Measurements from ENCODE around the gene NT5DC3. TPM values are rescaled to one million over a fixed set of nuclear protein-coding genes. Genes with fewer than 3 reads are reported as not detected.

NT5DC3 gene
- total RNA-seq, 1 donor from 2014 or later = 9.9 TPM

GRCh38 chr12:103802586-103802886, 38.5 kb downstream of the NT5DC3 start:
- no peak overlapping the region for H3K27ac ChIP-seq (ENCODE audit: low read depth, low read length)
- H3K9me3 ChIP-seq (ENCODE audit: control insufficient read depth in 3 of 3, low read length in 3 of 3) = no peaks in the 10 kb centered on the region
- no peak overlapping the region for H3K9ac ChIP-seq (ENCODE audit: low read depth in 1 of 3, low read length in 3 of 3)
- H3K27me3 ChIP-seq (ENCODE audit: control insufficient read depth in 3 of 3, insufficient read depth in 3 of 3, low read length in 3 of 3) = no peaks in the 10 kb centered on the region
- H3K36me3 ChIP-seq (ENCODE audit: control insufficient read depth in 3 of 3, insufficient read depth in 3 of 3, low read length in 3 of 3) = no peaks in the 10 kb centered on the region
- no peak overlapping the region for H3K4me3 ChIP-seq (ENCODE audit: low read length in 3 of 3)
- peaks cover 27 to 42% (median 28%) of the 10 kb centered on the region in 3 donors for H3K4me1 ChIP-seq (ENCODE audit: control insufficient read depth in 3 of 3, insufficient read depth in 3 of 3, low read length in 3 of 3)

DNA sequence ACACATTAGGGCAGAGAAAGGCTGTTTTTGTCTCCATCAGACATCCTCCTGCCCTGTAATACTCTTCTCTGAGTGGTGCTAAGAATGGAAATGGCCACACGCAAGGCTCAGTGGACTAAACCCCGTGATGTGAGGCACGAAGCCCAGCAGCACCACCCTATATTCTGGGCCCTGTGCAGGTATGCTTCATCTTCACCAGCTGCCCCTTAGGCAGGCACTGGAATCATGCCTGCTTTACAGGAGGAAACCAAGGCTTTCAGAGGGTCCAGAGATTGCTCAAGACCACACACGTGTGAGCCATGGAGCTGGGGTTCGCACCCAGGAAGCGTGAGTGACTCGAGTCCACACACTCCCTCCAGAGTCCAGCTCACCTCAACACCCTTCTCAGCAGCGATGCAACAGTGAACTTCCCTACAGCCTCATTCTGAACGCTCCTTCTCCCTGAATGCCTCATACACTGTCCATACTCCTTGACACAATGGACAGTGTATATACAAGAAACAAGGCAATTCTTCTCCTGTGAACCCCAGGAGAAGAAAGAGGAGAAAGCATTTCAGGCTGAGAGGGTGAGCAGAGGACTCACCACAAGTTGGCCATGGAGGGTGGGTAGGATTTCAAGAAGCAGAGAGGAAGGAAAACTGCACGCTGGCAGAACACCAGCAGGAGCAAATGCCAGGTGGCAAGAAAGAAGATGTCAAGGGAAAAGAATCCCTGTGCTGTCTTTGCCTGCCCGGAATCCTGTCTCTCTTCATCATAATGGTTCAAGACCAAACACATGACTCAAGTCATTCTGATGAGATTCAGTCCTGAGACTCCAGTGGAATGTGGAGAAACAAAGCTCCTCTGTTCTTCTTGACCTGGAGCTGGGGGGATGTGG, 39.1 kb downstream of the NT5DC3 start:
- no peak overlapping the region for H3K27ac ChIP-seq (ENCODE audit: low read depth, low read length)
- H3K9ac ChIP-seq (ENCODE audit: low read depth in 1 of 3, low read length in 3 of 3) = no peak overlapping the region
- no peak overlapping the region for H3K4me3 ChIP-seq (ENCODE audit: low read length in 3 of 3)
- H3K36me3 ChIP-seq (ENCODE audit: control insufficient read depth in 3 of 3, insufficient read depth in 3 of 3, low read length in 3 of 3) = peaks cover 0 to under 1% (median 0%) of the 10 kb centered on the region in 3 donors
- no peaks in the 10 kb centered on the region for H3K27me3 ChIP-seq (ENCODE audit: control insufficient read depth in 3 of 3, insufficient read depth in 3 of 3, low read length in 3 of 3)
- peaks cover 23 to 37% (median 27%) of the 10 kb centered on the region in 3 donors for H3K4me1 ChIP-seq (ENCODE audit: control insufficient read depth in 3 of 3, insufficient read depth in 3 of 3, low read length in 3 of 3)
- no peaks in the 10 kb centered on the region for H3K9me3 ChIP-seq (ENCODE audit: control insufficient read depth in 3 of 3, low read length in 3 of 3)

- Histone ChIP-seq H3K9me3 (ENCODE audit: control insufficient read depth in 3 of 3, low read length in 3 of 3) (no peaks in the 10 kb centered on the region), H3K27ac (ENCODE audit: low read depth, low read length) (peak overlapping the region; percentile 82), H3K36me3 (ENCODE audit: control insufficient read depth in 3 of 3, insufficient read depth in 3 of 3, low read length in 3 of 3) (peaks cover 0 to 8% (median 0%) of the 10 kb centered on the region in 3 donors), H3K4me3 (ENCODE audit: low read length in 3 of 3) (peak overlapping the region; percentile 38 to 60 (median 59)), H3K4me1 (ENCODE audit: control insufficient read depth in 3 of 3, insufficient read depth in 3 of 3, low read length in 3 of 3) (peaks cover 23 to 36% (median 25%) of the 10 kb centered on the region in 3 donors), H3K27me3 (ENCODE audit: control insufficient read depth in 3 of 3, insufficient read depth in 3 of 3, low read length in 3 of 3) (no peaks in the 10 kb centered on the region), H3K9ac (ENCODE audit: low read depth in 1 of 3, low read length in 3 of 3) (peak overlapping the region; percentile 12 to 78 (median 52))
Measured at GRCh38 chr12:103799857-103800771, 40.9 kb downstream of the NT5DC3 start.

GRCh38 chr12:103799504-103799856, 41.6 kb downstream of the NT5DC3 start:
- Histone ChIP-seq H3K36me3 (ENCODE audit: control insufficient read depth in 3 of 3, insufficient read depth in 3 of 3, low read length in 3 of 3) (peaks cover 0 to 8% (median 0%) of the 10 kb centered on the region in 3 donors), H3K27me3 (ENCODE audit: control insufficient read depth in 3 of 3, insufficient read depth in 3 of 3, low read length in 3 of 3) (no peaks in the 10 kb centered on the region), H3K4me1 (ENCODE audit: control insufficient read depth in 3 of 3, insufficient read depth in 3 of 3, low read length in 3 of 3) (peaks cover 23 to 36% (median 25%) of the 10 kb centered on the region in 3 donors), H3K27ac (ENCODE audit: low read depth, low read length) (peak overlapping the region; percentile 82), H3K4me3 (ENCODE audit: low read length in 3 of 3) (no peak overlapping the region), H3K9me3 (ENCODE audit: control insufficient read depth in 3 of 3, low read length in 3 of 3) (no peaks in the 10 kb centered on the region), H3K9ac (ENCODE audit: low read depth in 1 of 3, low read length in 3 of 3) (no peak overlapping the region)

DNA sequence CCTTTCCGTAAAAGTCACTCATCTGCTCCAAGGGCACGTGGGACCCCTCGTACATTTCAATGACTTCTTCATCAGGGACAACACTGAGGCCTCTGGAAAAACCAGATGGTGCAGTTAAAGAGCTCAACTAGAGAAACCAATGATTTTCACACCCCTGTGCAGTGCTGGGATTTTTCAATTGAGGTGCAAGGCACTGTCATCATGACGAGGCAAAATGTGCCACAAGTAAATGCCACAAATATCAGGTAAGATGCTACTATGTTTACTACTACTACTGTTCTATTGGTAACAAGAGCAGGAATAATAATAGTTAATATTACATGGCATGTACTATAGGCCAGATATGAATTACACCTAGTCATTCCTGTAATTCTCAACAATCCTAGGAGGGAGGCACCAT, 42.4 kb downstream of the NT5DC3 start:
- Histone ChIP-seq H3K9ac (ENCODE audit: low read depth in 1 of 3, low read length in 3 of 3) (no peak overlapping the region), H3K27me3 (ENCODE audit: control insufficient read depth in 3 of 3, insufficient read depth in 3 of 3, low read length in 3 of 3) (no peaks in the 10 kb centered on the region), H3K4me3 (ENCODE audit: low read length in 3 of 3) (no peak overlapping the region), H3K9me3 (ENCODE audit: control insufficient read depth in 3 of 3, low read length in 3 of 3) (no peaks in the 10 kb centered on the region), H3K4me1 (ENCODE audit: control insufficient read depth in 3 of 3, insufficient read depth in 3 of 3, low read length in 3 of 3) (peaks cover 23 to 36% (median 25%) of the 10 kb centered on the region in 3 donors), H3K27ac (ENCODE audit: low read depth, low read length) (no peak overlapping the region), H3K36me3 (ENCODE audit: control insufficient read depth in 3 of 3, insufficient read depth in 3 of 3, low read length in 3 of 3) (peaks cover 1 to 8% (median 2%) of the 10 kb centered on the region in 3 donors)

GRCh38 chr12:103794309-103795213, 46.5 kb downstream of the NT5DC3 start:
- Histone ChIP-seq H3K36me3 (ENCODE audit: control insufficient read depth in 3 of 3, insufficient read depth in 3 of 3, low read length in 3 of 3) (peaks cover 5 to 16% (median 13%) of the 10 kb centered on the region in 3 donors), H3K9me3 (ENCODE audit: control insufficient read depth in 3 of 3, low read length in 3 of 3) (no peaks in the 10 kb centered on the region), H3K4me3 (ENCODE audit: low read length in 3 of 3) (no peak overlapping the region), H3K4me1 (ENCODE audit: control insufficient read depth in 3 of 3, insufficient read depth in 3 of 3, low read length in 3 of 3) (peaks cover under 1 to 4% (median 4%) of the 10 kb centered on the region in 3 donors), H3K27me3 (ENCODE audit: control insufficient read depth in 3 of 3, insufficient read depth in 3 of 3, low read length in 3 of 3) (no peaks in the 10 kb centered on the region), H3K9ac (ENCODE audit: low read depth in 1 of 3, low read length in 3 of 3) (no peak overlapping the region), H3K27ac (ENCODE audit: low read depth, low read length) (no peak overlapping the region)

GRCh38 chr12:103793512-103794045, 47.5 kb downstream of the NT5DC3 start:
- no peak overlapping the region for H3K9ac ChIP-seq (ENCODE audit: low read depth in 1 of 3, low read length in 3 of 3)
- no peak overlapping the region for H3K27ac ChIP-seq (ENCODE audit: low read depth, low read length)
- H3K36me3 ChIP-seq (ENCODE audit: control insufficient read depth in 3 of 3, insufficient read depth in 3 of 3, low read length in 3 of 3) = peaks cover 5 to 16% (median 13%) of the 10 kb centered on the region in 3 donors
- H3K27me3 ChIP-seq (ENCODE audit: control insufficient read depth in 3 of 3, insufficient read depth in 3 of 3, low read length in 3 of 3) = no peaks in the 10 kb centered on the region
- H3K4me3 ChIP-seq (ENCODE audit: low read length in 3 of 3) = no peak overlapping the region
- H3K9me3 ChIP-seq (ENCODE audit: control insufficient read depth in 3 of 3, low read length in 3 of 3) = no peaks in the 10 kb centered on the region
- H3K4me1 ChIP-seq (ENCODE audit: control insufficient read depth in 3 of 3, insufficient read depth in 3 of 3, low read length in 3 of 3) = no peaks in the 10 kb centered on the region

DNA sequence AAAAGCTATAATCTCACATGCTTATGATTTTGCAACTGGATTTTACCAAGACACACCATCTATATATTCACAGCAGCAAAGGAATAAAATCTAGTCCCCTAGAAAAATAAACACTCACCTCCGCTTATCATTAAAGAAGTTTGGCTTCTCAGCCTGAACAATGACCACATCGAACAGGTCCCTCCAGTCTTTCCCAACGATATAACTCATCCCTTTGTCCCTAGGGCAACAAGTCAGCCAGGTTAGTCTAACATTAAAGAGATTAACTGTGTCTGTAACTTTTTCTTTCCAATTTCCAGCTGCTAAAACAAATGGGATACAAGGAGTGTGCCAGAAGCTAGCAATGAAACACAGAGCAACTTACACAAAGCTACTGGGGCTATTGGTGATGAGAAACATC, 48.0 kb downstream of the NT5DC3 start:
- H3K4me1 ChIP-seq (ENCODE audit: control insufficient read depth in 3 of 3, insufficient read depth in 3 of 3, low read length in 3 of 3) = no peaks in the 10 kb centered on the region
- H3K4me3 ChIP-seq (ENCODE audit: low read length in 3 of 3) = no peak overlapping the region
- H3K27ac ChIP-seq (ENCODE audit: low read depth, low read length) = no peak overlapping the region
- no peak overlapping the region for H3K9ac ChIP-seq (ENCODE audit: low read depth in 1 of 3, low read length in 3 of 3)
- H3K27me3 ChIP-seq (ENCODE audit: control insufficient read depth in 3 of 3, insufficient read depth in 3 of 3, low read length in 3 of 3) = no peaks in the 10 kb centered on the region
- no peaks in the 10 kb centered on the region for H3K9me3 ChIP-seq (ENCODE audit: control insufficient read depth in 3 of 3, low read length in 3 of 3)
- H3K36me3 ChIP-seq (ENCODE audit: control insufficient read depth in 3 of 3, insufficient read depth in 3 of 3, low read length in 3 of 3) = peaks cover 5 to 16% (median 13%) of the 10 kb centered on the region in 3 donors

GRCh38 chr12:103791350-103791920, 49.6 kb downstream of the NT5DC3 start:
- H3K36me3 ChIP-seq (ENCODE audit: control insufficient read depth in 3 of 3, insufficient read depth in 3 of 3, low read length in 3 of 3) = peaks cover 5 to 16% (median 9%) of the 10 kb centered on the region in 3 donors
- H3K9ac ChIP-seq (ENCODE audit: low read depth in 1 of 3, low read length in 3 of 3) = no peak overlapping the region
- H3K9me3 ChIP-seq (ENCODE audit: control insufficient read depth in 3 of 3, low read length in 3 of 3) = no peaks in the 10 kb centered on the region
- no peaks in the 10 kb centered on the region for H3K27me3 ChIP-seq (ENCODE audit: control insufficient read depth in 3 of 3, insufficient read depth in 3 of 3, low read length in 3 of 3)
- no peaks in the 10 kb centered on the region for H3K4me1 ChIP-seq (ENCODE audit: control insufficient read depth in 3 of 3, insufficient read depth in 3 of 3, low read length in 3 of 3)
- no peak overlapping the region for H3K4me3 ChIP-seq (ENCODE audit: low read length in 3 of 3)
- H3K27ac ChIP-seq (ENCODE audit: low read depth, low read length) = no peak overlapping the region
